HCT116 (cell line): ENCODE data around the gene MARS1. TPM values are rescaled to one million over a fixed set of nuclear protein-coding genes. Genes with fewer than 3 reads are reported as not detected.

ENCODE experiments used
- ATAC-seq: fragments of 200-7000 bp; cut with Tn5 transposase; 2 replicates; pipeline ENCODE4 v1.9.1; 2020; ENCODE audit warnings: mild to moderate bottlenecking, moderate library complexity
- BruUV-seq: library from RNA; stranded (reverse); fragments of 400-500 nt; replicated peaks from 2 replicates; lab custom pipeline; 2021; lab: Mats Ljungman, UMichigan
- CTCF ChIA-PET: fragments of 300-600 bp; sonication (Branson Sonifier 250); formaldehyde crosslinking; loops from one replicate; lab custom pipeline; 2021; ENCODE audit warnings: antibody characterized with exemption; lab: Charles Lee
- POLR2A ChIA-PET: fragments of 300-600, 350-600 bp; sonication (Branson Sonifier 250); formaldehyde crosslinking; loops from one replicate; lab custom pipeline; 2021; ENCODE audit warnings: antibody characterized with exemption; lab: Charles Lee
- RAD21 ChIA-PET, 2 experiments: fragments of 300-600 bp; sonication (Branson Sonifier 250); formaldehyde crosslinking; loops; one replicate each; lab custom pipeline; 2023; ENCODE audit warnings: low total read pairs in 2 of 2; ENCODE audit not compliant: uncharacterized antibody in 2 of 2, unreplicated experiment in 2 of 2, low non-redundant PET in 1 of 2; lab: Charles Lee
- DNase-seq: peaks from one replicate; pipeline ENCODE4 v3.0.0-alpha.2; 2010; ENCODE audit warnings: low read depth, low spot score
- H2AFZ ChIP-seq: fragments of 200-600 bp; shearing (Covaris generic), sonication (generic); 2 replicates; pipeline ENCODE4 v1.6.1; 2017; ENCODE audit warnings: low read depth, mixed run types, mixed read lengths, antibody characterized with exemption, low read length; ENCODE audit not compliant: poor library complexity, severe bottlenecking
- H3K27ac ChIP-seq: 2 replicates; pipeline ENCODE4 v1.5.1; 2012; ENCODE audit warnings: low read depth, low read length
- H3K27me3 ChIP-seq: fragments of 200-600 bp; sonication (generic); 2 replicates; pipeline ENCODE4 v1.6.1; 2016; ENCODE audit warnings: mixed run types, low read length, mixed read lengths; ENCODE audit not compliant: insufficient read depth
- H3K36me3 ChIP-seq, 2 experiments: fragments of 200-500 bp in 1 of 2; fragments of 200-600 bp in 1 of 2; sonication (Bioruptor generic) in 1 of 2; sonication (generic) in 1 of 2; 2 replicates each; pipeline versions ENCODE4 v1.5.1 to v1.6.1; 2014 to 2016; ENCODE audit warnings: low read length in 2 of 2, inconsistent platforms in 1 of 2, mixed read lengths in 1 of 2, mixed run types in 1 of 2; ENCODE audit not compliant: insufficient read depth in 2 of 2, control insufficient read depth in 1 of 2
- H3K4me1 ChIP-seq, 2 experiments: fragments of 200-600 bp in 1 of 2; sonication (generic) in 1 of 2; 2 replicates each; pipeline versions ENCODE4 v1.5.1 to v1.6.1; 2012 to 2017; ENCODE audit warnings: low read length in 2 of 2, inconsistent platforms in 1 of 2, mild to moderate bottlenecking in 1 of 2, mixed read lengths in 1 of 2, mixed run types in 1 of 2, moderate library complexity in 1 of 2; ENCODE audit not compliant: insufficient read depth in 2 of 2, control insufficient read depth in 1 of 2
- H3K4me2 ChIP-seq: fragments of 200-600 bp; sonication (generic); 2 replicates; pipeline ENCODE4 v1.6.1; 2017; ENCODE audit warnings: mixed run types, low read length, mixed read lengths
- H3K4me3 ChIP-seq, 2 experiments: fragments of 200-600 bp in 1 of 2; sonication (generic) in 1 of 2; replicated peaks in 1 of 2; 2 replicates each; pipeline ENCODE4 v1.5.1; 2011 to 2016; ENCODE audit warnings: low read length in 2 of 2, control low read depth in 1 of 2, low read depth in 1 of 2, mild to moderate bottlenecking in 1 of 2, mixed read lengths in 1 of 2, mixed run types in 1 of 2
- H3K79me2 ChIP-seq: fragments of 200-600 bp; sonication (generic); 2 replicates; pipeline ENCODE4 v1.6.1; 2017; ENCODE audit warnings: mild to moderate bottlenecking, mixed run types, low read length, moderate library complexity, mixed read lengths; ENCODE audit not compliant: insufficient read depth
- H3K9ac ChIP-seq: fragments of 200-600 bp; sonication (generic); 2 replicates; pipeline ENCODE4 v1.6.1; 2016; ENCODE audit warnings: low read length, mixed read lengths
- H3K9me2 ChIP-seq: fragments of 200-600 bp; sonication (generic), shearing (Covaris generic); 2 replicates; pipeline ENCODE4 v1.6.1; 2017; ENCODE audit warnings: mixed run types, mild to moderate bottlenecking, moderate library complexity; ENCODE audit not compliant: insufficient read depth
- H3K9me3 ChIP-seq, 2 experiments: fragments of 200-500 bp in 1 of 2; fragments of 200-600 bp in 1 of 2; sonication (Bioruptor generic) in 1 of 2; sonication (generic) in 1 of 2; 2 replicates each; pipeline ENCODE4 v1.6.1; 2014 to 2017; ENCODE audit warnings: low read length in 2 of 2, mixed read lengths in 2 of 2, inconsistent platforms in 1 of 2, low read depth in 1 of 2, mild to moderate bottlenecking in 1 of 2, mixed run types in 1 of 2, moderate library complexity in 1 of 2; ENCODE audit not compliant: control insufficient read depth in 1 of 2, insufficient read depth in 1 of 2
- H4K20me1 ChIP-seq: fragments of 200-600 bp; sonication (generic), shearing (Covaris generic); 2 replicates; pipeline ENCODE4 v1.6.1; 2017; ENCODE audit warnings: mixed run types, mild to moderate bottlenecking, moderate library complexity; ENCODE audit not compliant: insufficient read depth
- ELF1 ChIP-seq: IDR thresholded peaks from 2 replicates; pipeline ENCODE4 v1.6.1; 2012; ENCODE audit warnings: low read depth, borderline replicate concordance
- EZH2 ChIP-seq: fragments of 200-600 bp; sonication (generic); IDR thresholded peaks from 2 replicates; pipeline ENCODE4 v1.6.1; 2017; ENCODE audit warnings: antibody characterized with exemption, mixed run types
- JUND ChIP-seq: IDR thresholded peaks from 2 replicates; pipeline ENCODE4 v1.6.1; 2012
- ZFX ChIP-seq: fragments of 450-650 bp; IDR thresholded peaks from 2 replicates; pipeline ENCODE4 v1.6.1; 2017
- intact Hi-C: fragments of 100-400 bp; cut with micrococcal nuclease; formaldehyde crosslinking; loops from 2 replicates; pipeline ENCODE4 v1.10.0; 2022
- total RNA-seq: library from RNA; stranded (reverse); gene quantifications from one replicate; pipeline ENCODE4 v1.2.1, GENCODE V29; 2021; ENCODE audit not compliant: unreplicated experiment

Gene MARS1
- total RNA-seq, 1 experiment from 2014 or later = 344 TPM

DNA sequence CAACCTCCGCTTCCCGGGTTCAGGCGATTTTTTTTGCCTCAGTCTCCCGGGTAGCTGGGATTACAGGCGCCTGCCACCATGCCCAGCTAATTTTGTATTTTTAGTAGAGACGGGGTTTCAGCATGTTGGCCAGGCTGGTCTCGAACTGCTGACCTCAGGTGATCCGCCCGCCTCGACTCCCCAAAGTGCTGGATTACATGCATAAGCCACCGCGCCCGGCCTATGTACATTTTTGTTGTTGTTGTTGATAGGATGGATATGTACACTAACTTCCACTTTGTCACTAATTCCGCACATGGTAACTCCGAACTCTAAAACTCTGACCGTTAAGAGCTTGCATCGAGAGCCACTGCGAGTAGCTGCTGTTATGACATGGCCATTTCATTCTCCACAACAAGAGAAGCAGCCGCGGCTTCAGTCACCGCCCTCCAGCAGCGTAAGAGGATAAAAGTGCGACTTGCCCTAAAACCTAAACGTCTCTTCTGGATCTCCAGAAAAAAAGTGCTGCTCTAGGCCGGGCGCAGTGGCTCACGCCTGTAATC is 742 bp upstream of the MARS1 start:
- no peak for TF ChIP-seq JUND
- ChIA-PET POLR2A (interaction anchor here (0.7 to 1.3 kb wide), 2 partner anchors 30 to 44 kb away, joined by 3 to 4 read pairs; no protein-coding TSS in a partner anchor), CTCF (no interaction called here), RAD21 (no interaction called here)
- DNase-seq (no peak), ATAC-seq (peak; percentile 28; the same call in 1 of the 2 replicates)
- Histone ChIP-seq H3K4me1 (peaks cover 4 to 14% of the 10 kb centered on the region in 2 experiments; a peak in 3 of 4 replicates), H3K79me2 (peaks cover 36% of the 10 kb centered on the region), H3K4me3 (peak overlapping the region; percentile 23 to 97), H3K27ac (peak overlapping the region; percentile 30; the same call in 1 of the 2 replicates), H4K20me1 (no peaks in the 10 kb centered on the region), H3K9me3 (no peaks in the 10 kb centered on the region), H3K4me2 (peak overlapping the region; percentile 53), H3K9me2 (no peaks in the 10 kb centered on the region), H2AFZ (no peak overlapping the region), H3K27me3 (no peaks in the 10 kb centered on the region), H3K9ac (no peak overlapping the region), H3K36me3 (peaks cover 16 to 29% of the 10 kb centered on the region in 2 experiments)
- no TSS peak for BruUV-seq
- intact Hi-C loops = loop anchor here (2.0 kb wide), 1 partner anchor 28 kb away; the partner anchor contains the start of gene GLI1

DNA sequence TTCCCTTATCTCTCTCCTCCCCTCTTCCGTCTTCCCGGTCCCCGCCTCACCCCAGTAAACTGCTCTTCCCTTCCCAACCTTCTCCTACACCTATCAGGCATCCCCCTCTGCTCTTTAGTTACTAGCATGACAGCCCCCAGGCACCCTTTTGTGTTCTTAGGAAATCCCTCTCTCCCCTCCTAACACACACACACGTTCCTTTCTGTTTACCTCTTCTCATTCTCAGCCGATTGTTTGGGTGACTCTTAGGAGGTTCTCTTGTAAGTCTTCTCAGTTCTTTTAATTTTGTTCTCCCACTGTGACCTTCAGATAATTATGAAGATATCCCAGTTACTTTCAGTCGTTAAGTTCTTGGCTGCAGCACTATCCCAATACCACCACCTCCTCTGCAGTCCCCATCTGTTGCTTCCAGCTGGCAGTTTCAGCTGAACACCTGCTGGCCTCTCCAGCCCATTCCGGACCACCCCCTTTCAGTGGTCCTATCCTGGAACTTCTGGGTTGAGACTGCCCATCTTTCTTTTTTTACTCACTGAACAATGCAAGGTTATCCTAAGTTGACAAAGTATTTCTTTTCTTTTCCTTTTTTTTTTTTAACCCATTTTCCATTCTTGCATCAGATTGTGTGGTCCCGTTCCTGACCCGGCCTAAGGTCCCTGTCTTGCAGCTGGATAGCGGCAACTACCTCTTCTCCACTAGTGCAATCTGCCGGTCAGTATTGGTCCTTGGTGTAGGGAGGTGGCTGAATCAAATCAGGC is 711 bp downstream of the MARS1 start:
- Histone ChIP-seq H4K20me1 (no peaks in the 10 kb centered on the region), H3K27me3 (no peaks in the 10 kb centered on the region), H3K9ac (peak overlapping the region; percentile 76), H3K9me3 (no peaks in the 10 kb centered on the region), H2AFZ (no peak overlapping the region), H3K27ac (peak overlapping the region; percentile 68), H3K9me2 (no peaks in the 10 kb centered on the region), H3K4me3 (peak overlapping the region; percentile 97 to 100), H3K4me2 (peak overlapping the region; percentile 86), H3K79me2 (peaks cover 41% of the 10 kb centered on the region), H3K4me1 (peaks cover 4 to 14% of the 10 kb centered on the region in 2 experiments; a peak in 3 of 4 replicates), H3K36me3 (peaks cover 19 to 35% of the 10 kb centered on the region in 2 experiments)
- ATAC-seq = peak; percentile 10; the same call in 1 of the 2 replicates
- TF ChIP-seq ELF1 = no peak
- no peak for TF ChIP-seq EZH2
- no peak for TF ChIP-seq ZFX
- ChIA-PET POLR2A (interaction anchor here (1.3 kb wide), 1 partner anchor 32 kb away, joined by 3 read pairs; the partner anchor contains the start of gene DDIT3), CTCF (no interaction called here), RAD21 (no interaction called here)
- no TSS peak for BruUV-seq
- intact Hi-C loops = no loop called here
- DNase-seq = no peak
